BJ (cell line): ENCODE results near the gene MAP1LC3B2. TPM values are rescaled to one million over a fixed set of nuclear protein-coding genes. Genes with fewer than 3 reads are reported as not detected.

ENCODE experiments used
- CTCF ChIA-PET: fragments of 350-600 bp; formaldehyde crosslinking; extraction: SDS; loops from one replicate; lab custom pipeline; 2021; ENCODE audit warnings: antibody characterized with exemption, inconsistent platforms; lab: Yijun Ruan, JAX
- POLR2A ChIA-PET: fragments of 300-600 bp; sonication (Branson Sonifier 250); formaldehyde crosslinking; extraction: SDS; loops from one replicate; lab custom pipeline; 2021; ENCODE audit warnings: antibody characterized with exemption; lab: Charles Lee
- DNase-seq: peaks from one replicate; pipeline ENCODE4 v3.0.0-alpha.2; 2011; ENCODE audit warnings: low read depth
- H3K27me3 ChIP-seq: 2 replicates; pipeline ENCODE4 v1.6.0; 2011; ENCODE audit warnings: low read length; ENCODE audit not compliant: control insufficient read depth, insufficient read depth
- H3K36me3 ChIP-seq: 2 replicates; pipeline ENCODE4 v1.5.1; 2011; ENCODE audit warnings: low read length; ENCODE audit not compliant: control insufficient read depth, insufficient read depth
- H3K4me3 ChIP-seq: 2 replicates; pipeline ENCODE4 v1.5.1; 2011; ENCODE audit warnings: low read depth, mild to moderate bottlenecking, control low read depth, low read length
- CTCF ChIP-seq: IDR thresholded peaks from 2 replicates; pipeline ENCODE4 v1.5.1; 2011; ENCODE audit warnings: low read depth, mild to moderate bottlenecking, control low read depth, inconsistent platforms, low read length, moderate library complexity; ENCODE audit not compliant: insufficient read depth
- polyA plus RNA-seq: library from polyadenylated mRNA; depleted of rRNA; stranded (reverse); fragments of >200 nt; gene quantifications from 2 replicates; pipeline ENCODE4 v1.2.3, GENCODE V29; 2011

Gene MAP1LC3B2
- polyA plus RNA-seq, 1 experiment: 1.6 TPM

- no peaks in the 10 kb centered on the region for H3K27me3 ChIP-seq
- no peak overlapping the region for H3K4me3 ChIP-seq
- no peak for DNase-seq
- no peaks in the 10 kb centered on the region for H3K36me3 ChIP-seq
- ChIA-PET CTCF (no interaction called here), POLR2A (no interaction called here)
- no peak for TF ChIP-seq CTCF
Observed at GRCh38 chr12:116537101-116537904, 21.9 kb upstream of the MAP1LC3B2 start.

GRCh38 chr12:116538076-116538591 lies 21.0 kb upstream of the MAP1LC3B2 start:
- Histone ChIP-seq H3K27me3 (no peaks in the 10 kb centered on the region), H3K36me3 (no peaks in the 10 kb centered on the region), H3K4me3 (no peak overlapping the region)
- CTCF ChIA-PET: no interaction called here
- TF ChIP-seq CTCF: no peak
- DNase-seq: no peak
- POLR2A ChIA-PET: no interaction called here

GRCh38 chr12:116538682-116539305 lies 20.4 kb upstream of the MAP1LC3B2 start:
- H3K27me3 ChIP-seq: no peaks in the 10 kb centered on the region
- no peak overlapping the region for H3K4me3 ChIP-seq
- no peak for TF ChIP-seq CTCF
- POLR2A ChIA-PET: no interaction called here
- DNase-seq: no peak
- CTCF ChIA-PET: interaction anchor here (1.0 to 1.1 kb wide), 2 partner anchors 10 kb away, joined by 3 to 4 read pairs; no protein-coding TSS in a partner anchor
- H3K36me3 ChIP-seq: no peaks in the 10 kb centered on the region

- no peaks in the 10 kb centered on the region for H3K36me3 ChIP-seq
- ChIA-PET POLR2A (no interaction called here), CTCF (interaction anchor here (1.0 to 1.1 kb wide), 2 partner anchors 9 to 11 kb away, joined by 3 to 4 read pairs; no protein-coding TSS in a partner anchor)
- no peaks in the 10 kb centered on the region for H3K27me3 ChIP-seq
- no peak for TF ChIP-seq CTCF
- no peak for DNase-seq
- no peak overlapping the region for H3K4me3 ChIP-seq
Observed at GRCh38 chr12:116539361-116539771, 19.8 kb upstream of the MAP1LC3B2 start.

GRCh38 chr12:116539905-116540482 lies 19.2 kb upstream of the MAP1LC3B2 start:
- Histone ChIP-seq H3K27me3 (no peaks in the 10 kb centered on the region), H3K4me3 (no peak overlapping the region), H3K36me3 (no peaks in the 10 kb centered on the region)
- ChIA-PET CTCF (interaction anchor here (1.0 to 1.1 kb wide), 2 partner anchors 9 to 12 kb away, joined by 3 to 4 read pairs; no protein-coding TSS in a partner anchor), POLR2A (no interaction called here)
- no peak for DNase-seq
- no peak for TF ChIP-seq CTCF
